Measurements from ENCODE around the gene CYP26B1.

The CYP26B1 gene

GRCh38 chr2:72130659-72131360, 16.9 kb downstream of the CYP26B1 start:
- Histone ChIP-seq H3K4me1 (no peaks in the 10 kb centered on the region), H3K9me3 (no peaks in the 10 kb centered on the region), H3K27me3 (no peaks in the 10 kb centered on the region), H3K4me3 (ENCODE audit: low read depth, low read length) (no peak overlapping the region), H3K36me3 (no peaks in the 10 kb centered on the region)
- no peak for DNase-seq
- TF ChIP-seq CTCF (IDR thresholded peaks at IDR 0.05; ENCODE audit: low read depth, low read length): no peak

DNA sequence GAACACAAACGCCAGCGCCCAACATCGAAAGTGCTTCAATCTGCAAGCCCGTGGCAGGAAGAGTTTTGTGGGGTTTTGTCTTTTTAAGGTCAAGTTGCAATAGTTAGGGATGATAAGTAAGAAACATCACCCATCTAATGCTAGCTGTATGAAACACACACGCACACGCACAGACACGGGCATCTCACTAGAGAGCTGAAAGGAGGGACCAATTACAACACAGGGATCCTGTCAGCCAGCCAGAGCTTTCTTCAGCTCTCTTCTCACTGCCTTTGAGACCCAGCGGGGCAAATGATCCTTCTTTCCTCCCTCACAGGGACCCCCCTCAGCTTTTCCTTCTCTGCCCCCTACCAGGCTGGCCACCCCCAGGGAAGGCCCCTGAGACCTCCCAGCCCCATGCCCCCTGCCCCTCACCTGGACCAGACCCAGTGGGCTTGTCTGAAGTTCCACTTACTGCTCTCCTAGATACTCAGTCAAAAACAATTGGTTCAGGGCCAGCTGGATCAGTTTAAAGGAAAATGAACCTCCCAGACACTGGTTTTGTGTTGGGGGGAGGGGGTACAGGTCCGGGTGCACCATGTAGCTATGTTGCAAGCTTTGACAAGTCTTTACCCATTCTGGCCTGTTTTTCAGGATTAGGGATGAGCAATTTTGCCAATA, 17.9 kb downstream of the CYP26B1 start:
- Histone ChIP-seq H3K9me3 (no peaks in the 10 kb centered on the region), H3K36me3 (no peaks in the 10 kb centered on the region), H3K27me3 (no peaks in the 10 kb centered on the region), H3K4me3 (ENCODE audit: low read depth, low read length) (no peak overlapping the region), H3K4me1 (no peaks in the 10 kb centered on the region)
- TF ChIP-seq CTCF (IDR thresholded peaks at IDR 0.05; ENCODE audit: low read depth, low read length): no peak
- no peak for DNase-seq

DNA sequence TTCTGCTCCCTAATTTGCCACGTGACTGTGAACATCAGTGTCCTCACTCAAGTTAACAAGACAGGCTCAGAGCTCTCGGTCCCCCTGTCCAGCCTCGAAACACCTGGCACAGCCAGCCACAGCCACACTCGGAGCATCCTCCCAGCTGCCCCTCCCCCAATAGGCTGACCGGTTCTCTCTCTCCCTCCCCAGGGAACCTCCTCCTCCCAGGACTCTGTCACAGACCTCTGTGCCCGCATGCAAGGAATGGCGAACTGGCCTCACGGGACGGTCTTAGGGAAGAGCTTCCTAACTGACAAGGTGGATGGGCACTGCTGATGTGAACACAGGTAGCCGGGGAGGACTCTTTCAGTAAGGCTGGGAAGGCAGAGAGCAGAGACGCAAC, 18.8 kb downstream of the CYP26B1 start:
- H3K4me1 ChIP-seq: no peaks in the 10 kb centered on the region
- TF ChIP-seq CTCF (IDR thresholded peaks at IDR 0.05; ENCODE audit: low read depth, low read length): no peak
- H3K9me3 ChIP-seq: no peaks in the 10 kb centered on the region
- no peak overlapping the region for H3K4me3 ChIP-seq (ENCODE audit: low read depth, low read length)
- no peaks in the 10 kb centered on the region for H3K27me3 ChIP-seq
- no peaks in the 10 kb centered on the region for H3K36me3 ChIP-seq
- no peak for DNase-seq

- DNase-seq: no peak
- Histone ChIP-seq H3K36me3 (no peaks in the 10 kb centered on the region), H3K4me3 (ENCODE audit: low read depth, low read length) (no peak overlapping the region), H3K27me3 (no peaks in the 10 kb centered on the region), H3K9me3 (no peaks in the 10 kb centered on the region), H3K4me1 (no peaks in the 10 kb centered on the region)
- TF ChIP-seq CTCF (IDR thresholded peaks at IDR 0.05; ENCODE audit: low read depth, low read length): no peak
These were observed 19.4 kb downstream of the CYP26B1 start for GRCh38 chr2:72128059-72128842.

DNA sequence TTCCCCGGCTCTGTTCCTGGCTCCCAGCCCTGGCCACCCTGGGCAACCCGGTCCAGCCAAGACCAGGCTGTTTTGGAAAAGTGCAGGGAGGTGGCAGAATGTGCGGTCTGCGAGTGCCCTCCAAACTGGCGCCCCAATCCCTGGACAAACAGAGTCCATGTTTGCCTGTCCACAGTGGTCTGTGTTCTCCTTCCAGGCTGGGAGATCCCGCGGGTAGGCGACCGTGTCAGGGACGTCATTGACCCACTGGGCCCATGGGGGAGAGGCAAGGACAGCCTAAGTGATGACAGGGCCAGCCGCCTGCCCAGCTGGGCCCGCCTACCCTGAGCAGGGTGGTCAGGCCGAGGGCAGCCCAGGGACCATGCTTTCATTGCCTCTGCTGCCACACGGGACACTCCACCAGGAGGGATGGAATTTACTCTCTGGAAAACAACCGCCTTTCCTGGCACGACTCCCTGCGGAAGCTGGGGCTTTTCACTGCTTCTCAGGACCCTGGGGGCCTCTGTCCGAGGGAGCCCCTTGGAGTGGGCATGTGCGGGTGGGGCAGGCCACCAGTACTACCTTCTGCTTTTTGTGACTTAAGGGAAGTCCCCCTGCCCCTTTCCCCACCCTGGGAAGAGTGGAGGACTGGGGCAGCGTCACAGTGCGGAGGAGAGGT, 20.1 kb downstream of the CYP26B1 start:
- Histone ChIP-seq H3K9me3 (no peaks in the 10 kb centered on the region), H3K4me1 (no peaks in the 10 kb centered on the region), H3K36me3 (no peaks in the 10 kb centered on the region), H3K27me3 (no peaks in the 10 kb centered on the region), H3K4me3 (ENCODE audit: low read depth, low read length) (no peak overlapping the region)
- no peak for TF ChIP-seq CTCF (IDR thresholded peaks at IDR 0.05; ENCODE audit: low read depth, low read length)
- no peak for DNase-seq

Data from BE2C (cell line).